Left ventricle myocardium inferior (tissue), 1 donor: ENCODE results near the gene MAP2K4. TPM values are rescaled to one million over a fixed set of nuclear protein-coding genes. Genes with fewer than 3 reads are reported as not detected.
A peak's percentile ranks its signal among the peaks of the same experiment; 100 is the strongest.

Experiments used
- DNase-seq: peaks from one replicate; pipeline ENCODE4 v3.0.0-alpha.2; 2020
- H3K27ac ChIP-seq: fragments of 200-600 bp; replicated peaks from 2 replicates; pipeline ENCODE4 v1.8.0; 2021
- H3K27me3 ChIP-seq: fragments of 200-600 bp; 2 replicates; pipeline ENCODE4 v1.8.0; 2021; ENCODE audit warnings: low read depth
- H3K36me3 ChIP-seq: fragments of 200-600 bp; 2 replicates; pipeline ENCODE4 v1.8.0; 2021
- H3K4me1 ChIP-seq: fragments of 200-600 bp; 2 replicates; pipeline ENCODE4 v1.8.0; 2021
- H3K4me3 ChIP-seq: fragments of 200-600 bp; 2 replicates; pipeline ENCODE4 v1.8.0; 2021; ENCODE audit warnings: mild to moderate bottlenecking, moderate library complexity
- H3K9me3 ChIP-seq: fragments of 200-600 bp; replicated peaks from 2 replicates; pipeline ENCODE4 v1.8.0; 2021
- CTCF ChIP-seq: fragments of 200-600 bp; IDR thresholded peaks from 2 replicates; pipeline ENCODE4 v1.8.0; 2021; ENCODE audit warnings: antibody characterized with exemption, mild to moderate bottlenecking, borderline replicate concordance
- intact Hi-C: fragments of 100-400 bp; cut with micrococcal nuclease; formaldehyde crosslinking; loops from one replicate; pipeline ENCODE4 v1.11.0; 2022
- total RNA-seq: library from RNA; stranded (reverse); fragmentation: NEBNext Ultra II Directional; extraction: Animal tissue kit (Norgen Biotek cat#: 25700); gene quantifications from one replicate; pipeline ENCODE4 v1.2.1, GENCODE V29; 2021
- donor health status: DM: no; HTN: yes; CAD: no; lungs with severe emphysema.

MAP2K4 gene
- total RNA-seq, 1 donor from 2014 or later: 28.5 TPM

- Histone ChIP-seq H3K9me3 (no peaks in the 10 kb centered on the region), H3K36me3 (peaks cover 5% of the 10 kb centered on the region), H3K27ac (peak within 1 kb of the TSS; percentile 92), H3K4me3 (peak within 1 kb of the TSS; percentile 84), H3K4me1 (peaks cover 25% of the 10 kb centered on the region), H3K27me3 (no peaks in the 10 kb centered on the region)
- no peak for TF ChIP-seq CTCF
- intact Hi-C loops: no loop called here
- peak; percentile 98 for DNase-seq
These were observed 23.3 kb upstream of the MAP2K4 start, which contains the start of gene ZNF18 for GRCh38 chr17:11997147-11997971. Gene ZNF18, minus strand, starts transcription at chr17:11997475. Its CDS starts 4,646 bp downstream, at chr17:11992829.

- Histone ChIP-seq H3K27me3 (no peaks in the 10 kb centered on the region), H3K4me3 (peak overlapping the region; percentile 84), H3K27ac (peak overlapping the region; percentile 92), H3K4me1 (peaks cover 25% of the 10 kb centered on the region), H3K36me3 (peaks cover under 1% of the 10 kb centered on the region), H3K9me3 (no peaks in the 10 kb centered on the region)
- no peak for TF ChIP-seq CTCF
- intact Hi-C loops: no loop called here
- DNase-seq: no peak
These were observed 22.8 kb upstream of the MAP2K4 start for GRCh38 chr17:11997972-11998233.

- H3K9me3 ChIP-seq: no peaks in the 10 kb centered on the region
- H3K4me1 ChIP-seq: peaks cover 25% of the 10 kb centered on the region
- H3K36me3 ChIP-seq: no peaks in the 10 kb centered on the region
- no peaks in the 10 kb centered on the region for H3K27me3 ChIP-seq
- H3K27ac ChIP-seq: no peak overlapping the region
- TF ChIP-seq CTCF: no peak
- no peak for DNase-seq
- H3K4me3 ChIP-seq: no peak overlapping the region
- intact Hi-C loops: no loop called here
These were observed 21.0 kb upstream of the MAP2K4 start for GRCh38 chr17:11999696-12000095.

- H3K9me3 ChIP-seq: no peaks in the 10 kb centered on the region
- DNase-seq: no peak
- no peak overlapping the region for H3K4me3 ChIP-seq
- no peak overlapping the region for H3K27ac ChIP-seq
- no peaks in the 10 kb centered on the region for H3K36me3 ChIP-seq
- no peak for TF ChIP-seq CTCF
- intact Hi-C loops: no loop called here
- no peaks in the 10 kb centered on the region for H3K4me1 ChIP-seq
- H3K27me3 ChIP-seq: peaks cover 14% of the 10 kb centered on the region
These were observed 13.2 kb upstream of the MAP2K4 start for GRCh38 chr17:12007466-12007865.

GRCh38 chr17:12021623-12022140, 1.0 kb downstream of the MAP2K4 start:
- Histone ChIP-seq H3K9me3 (no peaks in the 10 kb centered on the region), H3K36me3 (no peaks in the 10 kb centered on the region), H3K4me1 (peaks cover 64% of the 10 kb centered on the region), H3K27ac (peak overlapping the region; percentile 92), H3K4me3 (peak overlapping the region; percentile 96), H3K27me3 (no peaks in the 10 kb centered on the region)
- TF ChIP-seq CTCF: no peak
- no peak for DNase-seq
- intact Hi-C loops: no loop called here
